ENCODE measurements around the gene SGK1. TPM values are rescaled to one million over a fixed set of nuclear protein-coding genes. Genes with fewer than 3 reads are reported as not detected.

The SGK1 gene
- total RNA-seq, 1 experiment from 2014 or later, result 23.2 TPM

- TF ChIP-seq AFF4 (CRISPR knock-in tag; IDR thresholded peaks at IDR 0.05; ENCODE audit: borderline replicate concordance) (no peak), GABPB1 (CRISPR knock-in tag; IDR thresholded peaks at IDR 0.05) (no peak), GTF2I (CRISPR knock-in tag; conservative IDR thresholded peaks at IDR 0.05) (no peak), PRDM15 (CRISPR knock-in tag; IDR thresholded peaks at IDR 0.05) (no peak), ZBTB43 (CRISPR knock-in tag; IDR thresholded peaks at IDR 0.05) (no peak), PREB (CRISPR knock-in tag; IDR thresholded peaks at IDR 0.05; ENCODE audit: borderline replicate concordance) (no peak), MAX (CRISPR knock-in tag; IDR thresholded peaks at IDR 0.05) (no peak), ZNF281 (CRISPR knock-in tag; IDR thresholded peaks at IDR 0.05) (no peak), ZSCAN18 (CRISPR knock-in tag; IDR thresholded peaks at IDR 0.05) (no peak), IRF1 (CRISPR knock-in tag; IDR thresholded peaks at IDR 0.05) (no peak), JUN (CRISPR knock-in tag; IDR thresholded peaks at IDR 0.05) (no peak)
These were observed 3.7 kb downstream of the SGK1 start (continued) for GRCh38 chr6:134314006-134314821.
